Mononuclear cell (primary cell): ENCODE measurements around the gene TMEM33. TPM values are rescaled to one million over a fixed set of nuclear protein-coding genes. Genes with fewer than 3 reads are reported as not detected.
A peak's percentile ranks its signal among the peaks of the same experiment; 100 is the strongest.

Experiments
- H3K27me3 ChIP-seq: 2 replicates; pipeline ENCODE4 v1.6.0; 2011; ENCODE audit warnings: low read length, control low read depth; ENCODE audit not compliant: insufficient read depth
- H3K4me1 ChIP-seq: 2 replicates; pipeline ENCODE4 v1.5.1; 2011; ENCODE audit warnings: mild to moderate bottlenecking, low read length, control low read depth; ENCODE audit not compliant: insufficient read depth
- H3K4me3 ChIP-seq: 2 replicates; pipeline ENCODE4 v1.5.1; 2011; ENCODE audit warnings: mild to moderate bottlenecking, low read length, moderate library complexity
- H3K9me3 ChIP-seq: 2 replicates; pipeline ENCODE4 v1.5.1; 2011; ENCODE audit warnings: low read depth, mild to moderate bottlenecking, control low read depth, low read length
- total RNA-seq: library from RNA; depleted of rRNA; stranded (reverse); fragments of >200 nt; gene quantifications from one replicate; pipeline ENCODE4 v1.2.3, GENCODE V29; 2012

TMEM33 gene
- total RNA-seq, 1 donor, result 44.5 TPM

GRCh38 chr4:41927796-41928499, 7.3 kb upstream of the TMEM33 start:
- Histone ChIP-seq H3K9me3 (no peaks in the 10 kb centered on the region), H3K27me3 (no peaks in the 10 kb centered on the region), H3K4me3 (no peak overlapping the region), H3K4me1 (peaks cover 5% of the 10 kb centered on the region)

- Histone ChIP-seq H3K27me3 (no peaks in the 10 kb centered on the region), H3K4me1 (peaks cover 18% of the 10 kb centered on the region), H3K4me3 (no peak overlapping the region), H3K9me3 (no peaks in the 10 kb centered on the region)
Observed at GRCh38 chr4:41930139-41930831, 4.9 kb upstream of the TMEM33 start.

- Histone ChIP-seq H3K27me3 (no peaks in the 10 kb centered on the region), H3K4me3 (no peak overlapping the region), H3K4me1 (peaks cover 34% of the 10 kb centered on the region), H3K9me3 (no peaks in the 10 kb centered on the region)
Observed at GRCh38 chr4:41932988-41933387, 2.2 kb upstream of the TMEM33 start.

- Histone ChIP-seq H3K4me1 (peaks cover 35% of the 10 kb centered on the region), H3K27me3 (no peaks in the 10 kb centered on the region), H3K4me3 (peak overlapping the region; percentile 90), H3K9me3 (no peaks in the 10 kb centered on the region)
Observed at GRCh38 chr4:41933997-41934503, 1.2 kb upstream of the TMEM33 start.

- H3K4me1 ChIP-seq, result peaks cover 39% of the 10 kb centered on the region
- H3K27me3 ChIP-seq, result no peaks in the 10 kb centered on the region
- H3K9me3 ChIP-seq, result no peaks in the 10 kb centered on the region
- H3K4me3 ChIP-seq, result peak overlapping the region; percentile 90
Observed at GRCh38 chr4:41934514-41934900, 722 bp upstream of the TMEM33 start.

GRCh38 chr4:41935652-41936021, 408 bp downstream of the TMEM33 start:
- peaks cover 44% of the 10 kb centered on the region for H3K4me1 ChIP-seq
- peak overlapping the region; percentile 90 for H3K4me3 ChIP-seq
- no peaks in the 10 kb centered on the region for H3K27me3 ChIP-seq
- H3K9me3 ChIP-seq, result no peaks in the 10 kb centered on the region

- no peak overlapping the region for H3K4me3 ChIP-seq
- no peaks in the 10 kb centered on the region for H3K27me3 ChIP-seq
- H3K9me3 ChIP-seq, result no peaks in the 10 kb centered on the region
- peaks cover 29% of the 10 kb centered on the region for H3K4me1 ChIP-seq
Observed at GRCh38 chr4:41939016-41939626, 3.9 kb downstream of the TMEM33 start.

- no peaks in the 10 kb centered on the region for H3K27me3 ChIP-seq
Observed at GRCh38 chr4:41940834-41941233, 5.6 kb downstream of the TMEM33 start.

GRCh38 chr4:41943506-41943905, 8.3 kb downstream of the TMEM33 start:
- Histone ChIP-seq H3K4me3 (no peak overlapping the region), H3K9me3 (no peaks in the 10 kb centered on the region), H3K27me3 (no peaks in the 10 kb centered on the region), H3K4me1 (peaks cover 10% of the 10 kb centered on the region)

More at GRCh38 chr4:41940834-41941233, 5.6 kb downstream of the TMEM33 start:
- H3K9me3 ChIP-seq, result no peaks in the 10 kb centered on the region
- H3K4me3 ChIP-seq, result no peak overlapping the region
- peaks cover 21% of the 10 kb centered on the region for H3K4me1 ChIP-seq

GRCh38 chr4:41944089-41944488, 8.9 kb downstream of the TMEM33 start:
- H3K9me3 ChIP-seq, result no peaks in the 10 kb centered on the region
- H3K27me3 ChIP-seq, result no peaks in the 10 kb centered on the region
- H3K4me1 ChIP-seq, result peaks cover 8% of the 10 kb centered on the region
- H3K4me3 ChIP-seq, result no peak overlapping the region

GRCh38 chr4:41949531-41949930, 14.3 kb downstream of the TMEM33 start:
- Histone ChIP-seq H3K4me3 (no peak overlapping the region), H3K9me3 (no peaks in the 10 kb centered on the region), H3K27me3 (no peaks in the 10 kb centered on the region), H3K4me1 (no peaks in the 10 kb centered on the region)

GRCh38 chr4:41957634-41958033, 22.4 kb downstream of the TMEM33 start:
- H3K4me3 ChIP-seq, result no peak overlapping the region
- H3K9me3 ChIP-seq, result no peaks in the 10 kb centered on the region
- no peaks in the 10 kb centered on the region for H3K27me3 ChIP-seq
- no peaks in the 10 kb centered on the region for H3K4me1 ChIP-seq

- Histone ChIP-seq H3K9me3 (no peaks in the 10 kb centered on the region), H3K4me1 (no peaks in the 10 kb centered on the region), H3K27me3 (no peaks in the 10 kb centered on the region), H3K4me3 (no peak overlapping the region)
Observed at GRCh38 chr4:41963105-41963504, 27.9 kb downstream of the TMEM33 start.

GRCh38 chr4:41964401-41964800, 29.2 kb downstream of the TMEM33 start:
- H3K4me3 ChIP-seq, result no peak overlapping the region

GRCh38 chr4:41967392-41967791, 32.2 kb downstream of the TMEM33 start:
- H3K9me3 ChIP-seq, result no peaks in the 10 kb centered on the region
- no peak overlapping the region for H3K4me3 ChIP-seq
- H3K4me1 ChIP-seq, result no peaks in the 10 kb centered on the region
- H3K27me3 ChIP-seq, result no peaks in the 10 kb centered on the region

More at GRCh38 chr4:41964401-41964800, 29.2 kb downstream of the TMEM33 start:
- Histone ChIP-seq H3K9me3 (no peaks in the 10 kb centered on the region), H3K27me3 (no peaks in the 10 kb centered on the region), H3K4me1 (no peaks in the 10 kb centered on the region)
